Measurements from ENCODE around the gene HIVEP2.

HIVEP2 gene

GRCh38 chr6:142857796-142858555 lies 87.0 kb downstream of the HIVEP2 start:
- DNase-seq, result no peak

- no peak for DNase-seq
Observed at GRCh38 chr6:142857233-142857761, 87.7 kb downstream of the HIVEP2 start.

GRCh38 chr6:142856624-142857232 lies 88.2 kb downstream of the HIVEP2 start:
- DNase-seq, result no peak

- no peak for DNase-seq
Observed at GRCh38 chr6:142855893-142856623, 88.9 kb downstream of the HIVEP2 start.

- DNase-seq, result no peak
Observed at GRCh38 chr6:142854589-142855488, 90.1 kb downstream of the HIVEP2 start.

- DNase-seq, result no peak
Observed at GRCh38 chr6:142853244-142854180, 91.5 kb downstream of the HIVEP2 start.

GRCh38 chr6:142851601-142852000 lies 93.4 kb downstream of the HIVEP2 start:
- no peak for DNase-seq

- peak in 1 of 2 experiments; percentile 63 for DNase-seq
Observed at GRCh38 chr6:142850679-142851423, 94.1 kb downstream of the HIVEP2 start.

- DNase-seq, result no peak
Observed at GRCh38 chr6:142848976-142849375, 96.0 kb downstream of the HIVEP2 start.

- no peak for DNase-seq
Observed at GRCh38 chr6:142848156-142848555, 96.8 kb downstream of the HIVEP2 start.

GRCh38 chr6:142846883-142847287 lies 98.1 kb downstream of the HIVEP2 start:
- DNase-seq, result no peak

GRCh38 chr6:142846459-142846831 lies 98.5 kb downstream of the HIVEP2 start:
- no peak for DNase-seq

GRCh38 chr6:142845624-142846458 lies 99.1 kb downstream of the HIVEP2 start:
- peak; percentile 30 to 38 for DNase-seq

GRCh38 chr6:142845143-142845571 lies 99.8 kb downstream of the HIVEP2 start:
- DNase-seq, result no peak

- DNase-seq, result no peak
Observed at GRCh38 chr6:142844065-142844755, 100.8 kb downstream of the HIVEP2 start.

- no peak for DNase-seq
Observed at GRCh38 chr6:142843361-142843760, 101.6 kb downstream of the HIVEP2 start.

GRCh38 chr6:142842418-142843261 lies 102.3 kb downstream of the HIVEP2 start:
- peak in 1 of 2 experiments; percentile 63 for DNase-seq

- DNase-seq, result no peak
Observed at GRCh38 chr6:142841915-142842314, 103.1 kb downstream of the HIVEP2 start.
